Ishikawa (cell line): ENCODE data around the gene PPP1R37.

Source experiments
- CEBPB ChIP-seq: IDR thresholded peaks from 2 replicates; pipeline ENCODE4 v1.6.1; 2012
- CREB1 ChIP-seq: IDR thresholded peaks from 2 replicates; pipeline ENCODE4 v1.6.1; 2012; ENCODE audit warnings: low read depth
- EGR1 ChIP-seq: IDR thresholded peaks from 2 replicates; pipeline ENCODE4 v1.6.1; 2012
- EP300 ChIP-seq: IDR thresholded peaks from 2 replicates; pipeline ENCODE4 v1.6.1; 2012; ENCODE audit warnings: borderline replicate concordance
- FOXM1 ChIP-seq: IDR thresholded peaks from 2 replicates; pipeline ENCODE4 v1.6.1; 2012; ENCODE audit warnings: low read depth, borderline replicate concordance
- NFIC ChIP-seq: IDR thresholded peaks from 2 replicates; pipeline ENCODE4 v1.6.1; 2012
- RAD21 ChIP-seq: IDR thresholded peaks from 2 replicates; pipeline ENCODE4 v1.6.1; 2012; ENCODE audit warnings: low read depth
- TAF1 ChIP-seq: IDR thresholded peaks from 2 replicates; pipeline ENCODE4 v1.6.1; 2012; ENCODE audit warnings: low read depth, mild to moderate bottlenecking
- TCF12 ChIP-seq: IDR thresholded peaks from 2 replicates; pipeline ENCODE4 v1.6.1; 2012; ENCODE audit warnings: low read depth
- TEAD4 ChIP-seq: IDR thresholded peaks from 2 replicates; pipeline ENCODE4 v1.6.1; 2012
- YY1 ChIP-seq: IDR thresholded peaks from 2 replicates; pipeline ENCODE4 v1.6.1; 2012; ENCODE audit warnings: low read depth
- ZBTB7A ChIP-seq: IDR thresholded peaks from 2 replicates; pipeline ENCODE4 v1.6.1; 2012; ENCODE audit warnings: low read depth
- TF ChIP-seq, protein P1 (sequence below): IDR thresholded peaks from 2 replicates; pipeline ENCODE4 v1.6.1; 2012
- TF ChIP-seq, protein P2 (sequence below): IDR thresholded peaks from 2 replicates; pipeline ENCODE4 v1.6.1; 2012; ENCODE audit warnings: low read depth, mild to moderate bottlenecking
- TF ChIP-seq, protein P3 (sequence below): IDR thresholded peaks from 2 replicates; pipeline ENCODE4 v1.6.1; 2012

The PPP1R37 gene

DNA sequence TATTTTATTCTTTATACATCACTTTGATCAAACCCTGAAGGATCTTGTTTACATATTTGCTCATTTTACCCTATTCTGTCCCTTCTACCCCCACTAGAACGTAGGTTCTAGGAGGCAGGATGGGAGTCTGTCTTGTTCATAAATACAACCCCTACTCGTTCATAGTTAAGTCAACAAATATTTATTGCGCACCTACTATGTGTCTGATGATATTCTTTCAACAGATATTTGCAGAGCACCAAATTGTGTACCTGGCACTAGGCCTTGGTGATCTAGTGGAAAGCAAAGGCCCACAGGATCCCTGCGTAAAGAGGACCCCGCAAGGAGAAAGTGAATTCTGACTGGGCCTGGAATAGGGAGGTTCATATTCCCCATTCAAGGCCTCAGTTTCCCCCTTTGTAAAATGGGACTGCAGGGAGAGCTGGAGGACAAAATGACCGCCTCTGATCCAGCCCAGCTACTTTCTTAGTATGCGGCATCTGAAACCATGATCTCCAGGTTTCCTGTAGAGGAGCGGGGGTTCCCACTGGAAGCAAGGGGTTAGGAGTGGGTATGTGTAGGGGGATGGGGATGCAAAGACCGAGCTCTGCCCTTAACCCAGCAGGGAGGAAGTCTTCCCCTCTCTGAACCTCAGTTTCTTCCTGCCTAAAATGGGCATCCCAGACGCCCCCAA lies 14.5 kb upstream of the PPP1R37 start:
- TF ChIP-seq, protein P1, sequence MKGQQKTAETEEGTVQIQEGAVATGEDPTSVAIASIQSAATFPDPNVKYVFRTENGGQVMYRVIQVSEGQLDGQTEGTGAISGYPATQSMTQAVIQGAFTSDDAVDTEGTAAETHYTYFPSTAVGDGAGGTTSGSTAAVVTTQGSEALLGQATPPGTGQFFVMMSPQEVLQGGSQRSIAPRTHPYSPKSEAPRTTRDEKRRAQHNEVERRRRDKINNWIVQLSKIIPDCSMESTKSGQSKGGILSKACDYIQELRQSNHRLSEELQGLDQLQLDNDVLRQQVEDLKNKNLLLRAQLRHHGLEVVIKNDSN = no peak
- TF ChIP-seq EP300 (no peak), TAF1 (no peak), ZBTB7A (no peak), FOXM1 (no peak), CEBPB (no peak), CREB1 (no peak)
- TF ChIP-seq, protein P2, sequence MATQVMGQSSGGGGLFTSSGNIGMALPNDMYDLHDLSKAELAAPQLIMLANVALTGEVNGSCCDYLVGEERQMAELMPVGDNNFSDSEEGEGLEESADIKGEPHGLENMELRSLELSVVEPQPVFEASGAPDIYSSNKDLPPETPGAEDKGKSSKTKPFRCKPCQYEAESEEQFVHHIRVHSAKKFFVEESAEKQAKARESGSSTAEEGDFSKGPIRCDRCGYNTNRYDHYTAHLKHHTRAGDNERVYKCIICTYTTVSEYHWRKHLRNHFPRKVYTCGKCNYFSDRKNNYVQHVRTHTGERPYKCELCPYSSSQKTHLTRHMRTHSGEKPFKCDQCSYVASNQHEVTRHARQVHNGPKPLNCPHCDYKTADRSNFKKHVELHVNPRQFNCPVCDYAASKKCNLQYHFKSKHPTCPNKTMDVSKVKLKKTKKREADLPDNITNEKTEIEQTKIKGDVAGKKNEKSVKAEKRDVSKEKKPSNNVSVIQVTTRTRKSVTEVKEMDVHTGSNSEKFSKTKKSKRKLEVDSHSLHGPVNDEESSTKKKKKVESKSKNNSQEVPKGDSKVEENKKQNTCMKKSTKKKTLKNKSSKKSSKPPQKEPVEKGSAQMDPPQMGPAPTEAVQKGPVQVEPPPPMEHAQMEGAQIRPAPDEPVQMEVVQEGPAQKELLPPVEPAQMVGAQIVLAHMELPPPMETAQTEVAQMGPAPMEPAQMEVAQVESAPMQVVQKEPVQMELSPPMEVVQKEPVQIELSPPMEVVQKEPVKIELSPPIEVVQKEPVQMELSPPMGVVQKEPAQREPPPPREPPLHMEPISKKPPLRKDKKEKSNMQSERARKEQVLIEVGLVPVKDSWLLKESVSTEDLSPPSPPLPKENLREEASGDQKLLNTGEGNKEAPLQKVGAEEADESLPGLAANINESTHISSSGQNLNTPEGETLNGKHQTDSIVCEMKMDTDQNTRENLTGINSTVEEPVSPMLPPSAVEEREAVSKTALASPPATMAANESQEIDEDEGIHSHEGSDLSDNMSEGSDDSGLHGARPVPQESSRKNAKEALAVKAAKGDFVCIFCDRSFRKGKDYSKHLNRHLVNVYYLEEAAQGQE = no peak
- TF ChIP-seq, protein P3, sequence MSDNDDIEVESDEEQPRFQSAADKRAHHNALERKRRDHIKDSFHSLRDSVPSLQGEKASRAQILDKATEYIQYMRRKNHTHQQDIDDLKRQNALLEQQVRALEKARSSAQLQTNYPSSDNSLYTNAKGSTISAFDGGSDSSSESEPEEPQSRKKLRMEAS = no peak

DNA sequence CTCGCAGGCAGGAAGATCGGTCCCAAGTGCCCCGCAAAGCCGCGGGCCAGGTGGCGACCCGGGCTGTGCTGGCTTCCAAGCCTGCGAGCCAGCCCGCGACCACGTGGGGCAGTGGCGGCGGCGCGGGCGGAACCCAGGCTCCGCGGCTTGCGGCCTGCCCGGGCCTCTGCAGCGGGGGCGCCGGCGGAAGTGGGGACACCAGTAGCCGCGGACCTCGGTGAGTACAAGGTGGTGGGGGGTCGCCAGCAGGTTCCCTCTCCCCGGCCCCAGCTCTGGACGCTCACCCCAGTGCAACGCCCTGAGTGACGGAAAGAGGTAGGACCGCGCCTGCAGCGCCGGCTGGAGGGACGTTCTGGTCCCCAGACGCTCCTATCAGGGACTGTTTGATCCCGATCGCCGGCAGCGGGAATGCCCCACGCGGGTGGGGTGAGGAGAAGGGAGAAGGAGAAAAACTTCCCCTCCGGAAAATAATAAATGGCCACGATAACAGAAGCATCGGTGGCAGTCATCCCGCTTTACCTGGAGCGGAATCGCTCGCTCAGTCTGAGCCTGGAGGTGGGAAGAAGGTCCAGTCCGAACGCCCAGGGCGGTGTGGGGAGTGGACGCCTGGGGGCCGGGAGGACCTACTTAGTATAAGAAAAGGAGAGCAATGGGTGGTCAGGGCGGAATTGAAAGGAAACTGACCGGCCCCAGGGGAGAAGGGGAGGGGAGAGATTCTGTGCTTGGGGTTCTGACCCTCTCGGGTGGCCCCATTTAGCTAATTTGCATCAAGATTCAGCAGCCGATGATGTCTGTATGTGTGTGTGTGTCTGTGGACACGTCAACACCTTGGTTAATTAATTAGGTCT lies 13.7 kb upstream of the PPP1R37 start, which contains the start of gene GEMIN7:
GEMIN7 (plus strand) TSS at position 198 of the 848 bp plus-strand sequence. CDS start 10,855 bp downstream, outside the sequence.
- TF ChIP-seq TAF1 (peak; percentile 96), YY1 (peak; percentile 74), EGR1 (no peak), RAD21 (no peak), NFIC (peak; percentile 41; the same call in 1 of the 2 replicates), ZBTB7A (peak; percentile 73; the same call in 1 of the 2 replicates), TCF12 (peak; percentile 70; the same call in 1 of the 2 replicates), TEAD4 (peak; percentile 25; the same call in 1 of the 2 replicates)
- TF ChIP-seq, protein P3 = peak; percentile 98
- TF ChIP-seq, protein P1 = peak; percentile 93

DNA sequence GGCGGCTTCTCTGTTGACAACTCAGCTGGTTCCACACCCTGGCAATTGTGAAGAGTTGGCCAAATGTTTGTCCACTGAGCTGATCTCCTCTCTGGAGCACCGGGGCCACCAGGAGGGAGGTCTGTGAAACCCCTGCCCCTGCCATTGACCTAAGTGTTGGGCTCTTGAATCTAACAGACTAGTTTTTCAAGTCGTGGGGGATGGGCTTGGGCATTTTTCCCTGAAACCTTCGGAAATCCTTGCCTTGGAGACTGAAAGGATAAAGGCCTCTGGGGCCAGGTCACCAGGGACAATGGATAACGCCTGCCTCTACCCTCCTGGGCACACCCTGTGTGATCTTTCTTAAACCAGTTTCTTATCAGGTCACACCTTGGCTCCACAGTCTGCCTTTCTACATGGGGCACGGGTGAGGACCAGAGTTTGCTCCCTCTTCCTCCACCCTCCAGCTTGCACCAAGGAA lies 13.0 kb upstream of the PPP1R37 start:
- no peak for TF ChIP-seq NFIC
- no peak for TF ChIP-seq TAF1
- no peak for TF ChIP-seq EP300
- TF ChIP-seq YY1 = no peak
- no peak for TF ChIP-seq TCF12
- TF ChIP-seq TEAD4 = no peak
- TF ChIP-seq CREB1 = no peak
- TF ChIP-seq RAD21 = no peak
- TF ChIP-seq, protein P1 = no peak
- no peak for TF ChIP-seq ZBTB7A
- no peak for TF ChIP-seq EGR1
- no peak for TF ChIP-seq FOXM1

DNA sequence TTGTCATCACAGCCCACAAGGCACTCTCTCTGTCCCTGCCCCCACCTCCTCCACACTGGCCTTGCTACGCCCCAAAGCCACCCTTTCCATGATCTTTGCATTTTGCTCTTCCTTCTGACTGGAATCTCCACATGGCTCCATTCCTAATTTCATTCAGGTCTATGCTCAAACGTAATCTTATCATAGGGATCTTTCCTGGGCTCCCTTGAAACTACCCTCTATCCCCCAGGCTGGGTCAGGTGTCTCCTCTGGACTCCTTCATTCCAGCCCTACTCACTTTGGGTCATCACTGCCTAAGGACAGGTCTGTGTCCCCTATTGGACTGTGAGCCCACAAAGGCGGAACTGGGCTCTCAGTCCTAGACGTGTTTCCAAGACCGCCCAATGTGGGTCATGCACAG lies 10.8 kb upstream of the PPP1R37 start:
- TF ChIP-seq, protein P1 = no peak
- TF ChIP-seq TAF1 (no peak), CREB1 (no peak), NFIC (no peak), YY1 (no peak), RAD21 (no peak), EGR1 (no peak), TCF12 (no peak), CEBPB (no peak), EP300 (no peak), FOXM1 (no peak), ZBTB7A (no peak), TEAD4 (no peak)
- TF ChIP-seq, protein P2 = no peak
- TF ChIP-seq, protein P3 = no peak
